Stimulated activated CD4-positive, alpha-beta T cell treated with anti-CD3 and anti-CD28 coated beads, Interleukin-2, amount 100 ng/mL, for 24 hours (primary cell): ENCODE measurements around the gene ADGRF1.
"Not testable (repeated sequence)": the region's sequence is repeated elsewhere in the genome, so short reads cannot be mapped to it uniquely, and the experiment has no call there.

Experiments
- DNase-seq, 2 donors: peaks; one replicate each; pipeline ENCODE4 v3.0.0-alpha.2; 2020

The ADGRF1 gene

GRCh38 chr6:47061309-47062300 lies 19.5 kb upstream of the ADGRF1 start:
- no peak for DNase-seq

GRCh38 chr6:47059216-47059885 lies 17.2 kb upstream of the ADGRF1 start:
- no peak for DNase-seq

GRCh38 chr6:47057830-47058540 lies 15.9 kb upstream of the ADGRF1 start:
- DNase-seq = no peak

- DNase-seq = no peak
Observed at GRCh38 chr6:47056832-47057231, 14.7 kb upstream of the ADGRF1 start.

GRCh38 chr6:47054302-47054701 lies 12.2 kb upstream of the ADGRF1 start:
- DNase-seq = not testable (repeated sequence)

GRCh38 chr6:47048638-47049037 lies 6.5 kb upstream of the ADGRF1 start:
- DNase-seq = no peak

GRCh38 chr6:47047479-47048407 lies 5.6 kb upstream of the ADGRF1 start:
- peak; percentile 7 to 18 for DNase-seq

- DNase-seq = no peak
Observed at GRCh38 chr6:47047097-47047478, 5.0 kb upstream of the ADGRF1 start.

- no peak for DNase-seq
Observed at GRCh38 chr6:47044397-47044796, 2.3 kb upstream of the ADGRF1 start.

GRCh38 chr6:47043286-47043685 lies 1.2 kb upstream of the ADGRF1 start:
- DNase-seq = no peak

- no peak for DNase-seq
Observed at GRCh38 chr6:47041741-47042140, 391 bp downstream of the ADGRF1 start.

GRCh38 chr6:47034926-47035325 lies 7.2 kb downstream of the ADGRF1 start:
- no peak for DNase-seq

GRCh38 chr6:47034421-47034820 lies 7.7 kb downstream of the ADGRF1 start:
- DNase-seq = no peak

- DNase-seq = no peak
Observed at GRCh38 chr6:47032974-47033765, 9.0 kb downstream of the ADGRF1 start.

- no peak for DNase-seq
Observed at GRCh38 chr6:47031656-47032055, 10.5 kb downstream of the ADGRF1 start.

GRCh38 chr6:47029865-47030561 lies 12.1 kb downstream of the ADGRF1 start:
- no peak for DNase-seq

GRCh38 chr6:47028835-47029360 lies 13.2 kb downstream of the ADGRF1 start:
- DNase-seq = no peak

- no peak for DNase-seq
Observed at GRCh38 chr6:47027315-47027714, 14.8 kb downstream of the ADGRF1 start.

GRCh38 chr6:47026679-47027078 lies 15.5 kb downstream of the ADGRF1 start:
- DNase-seq = no peak

GRCh38 chr6:47023573-47023972 lies 18.6 kb downstream of the ADGRF1 start:
- no peak for DNase-seq

- no peak for DNase-seq
Observed at GRCh38 chr6:47022191-47022590, 19.9 kb downstream of the ADGRF1 start.
